ENCODE measurements around the gene CD19. TPM values are rescaled to one million over a fixed set of nuclear protein-coding genes. Genes with fewer than 3 reads are reported as not detected.
A peak's percentile ranks its signal among the peaks of the same experiment; 100 is the strongest.

The CD19 gene
- total RNA-seq (2013; cell fraction: nucleolus; rRNA removed) = 137 and 156 TPM in 2 replicates
- 93.0 and 99.7 TPM in 2 replicates for total RNA-seq (2014; rRNA removed)
- 41.5 and 45.1 TPM in 2 replicates for total RNA-seq (2014; rRNA removed; fragmentation: Illumina TruSeq; extraction: Trizol)
- 86.1 and 91.6 TPM in 2 replicates for total RNA-seq (2021)
- 24.1 TPM for polyA plus RNA-seq (2011; ENCODE audit: low read depth)
- polyA plus RNA-seq (2011; rRNA removed) = 32.1 and 53.9 TPM in 2 replicates
- 62.7 and 74.0 TPM in 2 replicates for polyA plus RNA-seq (2011; cell fraction: cytosol; rRNA removed)
- polyA plus RNA-seq (2011; cell fraction: nucleus; rRNA removed) = 333 and 375 TPM in 2 replicates
- 71.8 and 78.8 TPM in 2 replicates for polyA plus RNA-seq (2012)
- polyA plus RNA-seq (2014; fragmentation: Illumina TruSeq; extraction: Trizol) = 38.0 and 62.8 TPM in 2 replicates
- 1 to 10 TPM; 1.2 to 7.0 TPM for polyA plus RNA-seq (2014; fragmentation: Nextera tagmentation; extraction: Ambion mirVana)
- polyA plus RNA-seq (2014; rRNA removed) = 125 and 129 TPM in 2 replicates
- 100 to 1,000 TPM in 1 of 2 experiments, 10 to 100 TPM in 1; 98.1 to 114 TPM for polyA plus RNA-seq (2016; fragmentation: Nextera tagmentation; extraction: Ambion mirVana)
- polyA minus RNA-seq (2011; rRNA and poly(A)+ RNA removed) = 22.8 and 49.7 TPM in 2 replicates
- polyA minus RNA-seq (2011; cell fraction: cytosol; rRNA and poly(A)+ RNA removed) = 17.9 and 18.0 TPM in 2 replicates
- polyA minus RNA-seq (2011; cell fraction: nucleus; rRNA and poly(A)+ RNA removed) = 38.1 and 48.0 TPM in 2 replicates
- Bru-seq, nascent RNA = percentile 86 among the genes with signal in this experiment
- BruChase-seq, experiment 1, labeled RNA remaining after a 6-hour chase = percentile 93 among the genes with signal in this experiment
- percentile 85 among the genes with signal in this experiment for BruChase-seq, experiment 2, labeled RNA remaining after a 2-hour chase
- long read RNA-seq, experiment 1, transcript CD19-201 (15 exons, 1,932 nt) = major isoform, 66 of 97 reads
- long read RNA-seq, experiment 1, transcript CD19-202 (15 exons, 1,957 nt) = minor isoform, 6 of 97 reads
- long read RNA-seq, experiment 1, partial matches to known transcripts = 8 of 97 reads
- long read RNA-seq, experiment 1, other reads (novel, unspliced or antisense) = 17 of 97 reads
- long read RNA-seq, experiment 2, transcript CD19-201 (15 exons, 1,932 nt) = major isoform, 21 of 41 reads
- long read RNA-seq, experiment 2, partial matches to known transcripts = 7 of 41 reads
- long read RNA-seq, experiment 2, other reads (novel, unspliced or antisense) = 12 of 41 reads

DNA sequence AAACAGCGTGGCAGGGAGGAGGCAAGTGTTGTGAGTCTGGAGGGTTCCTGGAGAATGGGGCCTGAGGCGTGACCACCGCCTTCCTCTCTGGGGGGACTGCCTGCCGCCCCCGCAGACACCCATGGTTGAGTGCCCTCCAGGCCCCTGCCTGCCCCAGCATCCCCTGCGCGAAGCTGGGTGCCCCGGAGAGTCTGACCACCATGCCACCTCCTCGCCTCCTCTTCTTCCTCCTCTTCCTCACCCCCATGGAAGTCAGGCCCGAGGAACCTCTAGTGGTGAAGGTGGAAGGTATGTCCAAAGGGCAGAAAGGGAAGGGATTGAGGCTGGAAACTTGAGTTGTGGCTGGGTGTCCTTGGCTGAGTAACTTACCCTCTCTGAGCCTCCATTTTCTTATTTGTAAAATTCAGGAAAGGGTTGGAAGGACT is at the start of gene CD19:
CD19 (plus strand) TSS at position 171 of the 425 bp plus-strand sequence; CDS start at position 201, 30 bp downstream.
- RAD21 ChIA-PET (ENCODE audit: unreplicated experiment) = interaction anchor here (1.2 to 4.5 kb wide), 7 partner anchors 8 to 108 kb away, joined by 4 to 46 read pairs (median 7); partner anchors contain the start of genes ATP2A1, SH2B1 and TUFM
- peak within 1 kb of the TSS; percentile 79 for H2AFZ ChIP-seq (ENCODE audit: control insufficient read depth, low read depth, low read length)
- POLR2A ChIA-PET = interaction anchor here (0.8 to 3.7 kb wide), 9 partner anchors 9 to 109 kb away, joined by 3 to 39 read pairs (median 5); partner anchors contain the start of genes ATXN2L, RABEP2, SH2B1 and TUFM
- in situ Hi-C loops (cut with MboI) = no loop called here
- peak within 1 kb of the TSS; percentile 96 for H3K4me3 ChIP-seq
- no peaks in the 10 kb centered on the region for H4K20me1 ChIP-seq (ENCODE audit: control insufficient read depth, insufficient read depth)
- DNase-seq (ENCODE audit: low read depth, low spot score) (no peak), ATAC-seq (peak; percentile 76), FAIRE-seq (peak; percentile 69)
- no TSS peak for BruUV-seq (replicated peaks)
- H3K4me2 ChIP-seq (ENCODE audit: control insufficient read depth, insufficient read depth) = peak within 1 kb of the TSS; percentile 95
- H3K79me2 ChIP-seq (ENCODE audit: control insufficient read depth, insufficient read depth, low read length) = peaks cover 21% of the 10 kb centered on the region
- H3K9me3 ChIP-seq (replicated peaks; ENCODE audit: control insufficient read depth, insufficient read depth, low read length) = no peaks in the 10 kb centered on the region
- H3K27ac ChIP-seq (ENCODE audit: control insufficient read depth, insufficient read depth) = peak within 1 kb of the TSS; percentile 92
- peak within 1 kb of the TSS; percentile 97 for H3K9ac ChIP-seq (ENCODE audit: control insufficient read depth, insufficient read depth, low read length)
- H3K27me3 ChIP-seq (replicated peaks in 1 of 2; ENCODE audit: control insufficient read depth in 2 of 2, insufficient read depth in 2 of 2, low read length in 1 of 2) = no peaks in the 10 kb centered on the region
- intact Hi-C loops (cut with micrococcal nuclease; ENCODE audit: unreplicated experiment) = loop anchor here (5.0 kb wide), 1 partner anchor 55 kb away; the partner anchor contains the start of gene ATP2A1
- CTCF ChIA-PET = interaction anchor here (1.2 to 7.2 kb wide), 6 partner anchors 13 to 86 kb away, joined by 3 to 136 read pairs (median 8); partner anchors contain the start of genes ATP2A1, SH2B1 and TUFM
- SMC1A ChIA-PET (ENCODE audit: uncharacterized antibody, unreplicated experiment) = interaction anchor here (1.0 to 4.2 kb wide), 10 partner anchors 8 to 110 kb away, joined by 3 to 52 read pairs (median 4); partner anchors contain the start of genes ATXN2L, NFATC2IP, RABEP2 and TUFM
- 0 out of 4 replicates have a peak, but pooled peaks cover 0 to 6% of the 10 kb centered on the region in 2 experiments for H3K36me3 ChIP-seq (ENCODE audit: control insufficient read depth in 2 of 2, insufficient read depth in 2 of 2, low read length in 1 of 2)
- 0% methylated on average over 9 of the region's 10 CpGs for WGBS (ENCODE audit: insufficient coverage, insufficient replicate concordance, low lambda C conversion rate, missing lambda C conversion rate)
- peaks cover 16% of the 10 kb centered on the region for H3K4me1 ChIP-seq (ENCODE audit: control insufficient read depth, insufficient read depth, low read length)
- no peak for TF ChIP-seq NKRF (conservative IDR thresholded peaks at IDR 0.05)
- no peak for TF ChIP-seq NFYB (IDR thresholded peaks at IDR 0.05; ENCODE audit: insufficient read depth, low read depth, low read length)
- TF ChIP-seq, protein P1, sequence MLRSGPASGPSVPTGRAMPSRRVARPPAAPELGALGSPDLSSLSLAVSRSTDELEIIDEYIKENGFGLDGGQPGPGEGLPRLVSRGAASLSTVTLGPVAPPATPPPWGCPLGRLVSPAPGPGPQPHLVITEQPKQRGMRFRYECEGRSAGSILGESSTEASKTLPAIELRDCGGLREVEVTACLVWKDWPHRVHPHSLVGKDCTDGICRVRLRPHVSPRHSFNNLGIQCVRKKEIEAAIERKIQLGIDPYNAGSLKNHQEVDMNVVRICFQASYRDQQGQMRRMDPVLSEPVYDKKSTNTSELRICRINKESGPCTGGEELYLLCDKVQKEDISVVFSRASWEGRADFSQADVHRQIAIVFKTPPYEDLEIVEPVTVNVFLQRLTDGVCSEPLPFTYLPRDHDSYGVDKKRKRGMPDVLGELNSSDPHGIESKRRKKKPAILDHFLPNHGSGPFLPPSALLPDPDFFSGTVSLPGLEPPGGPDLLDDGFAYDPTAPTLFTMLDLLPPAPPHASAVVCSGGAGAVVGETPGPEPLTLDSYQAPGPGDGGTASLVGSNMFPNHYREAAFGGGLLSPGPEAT (IDR thresholded peaks at IDR 0.05; ENCODE audit: low read depth) = peak; percentile 30; the same call in 1 of the 2 replicates
- TF ChIP-seq SREBF1 (IDR thresholded peaks at IDR 0.05; ENCODE audit: low read length) = no peak
- TF ChIP-seq USF1 (IDR thresholded peaks at IDR 0.05; ENCODE audit: borderline replicate concordance, extremely low read length, insufficient read depth, low read depth, low read length) = no peak
- TF ChIP-seq SMC3 (IDR thresholded peaks at IDR 0.05; ENCODE audit: borderline replicate concordance, low read length) = no peak
- no peak for TF ChIP-seq NRF1 (conservative IDR thresholded peaks at IDR 0.05; ENCODE audit: low read depth, low read length)
- TF ChIP-seq HDGF (IDR thresholded peaks at IDR 0.05) = no peak
- TF ChIP-seq ZNF24 (IDR thresholded peaks at IDR 0.05) = no peak
- no peak for TF ChIP-seq STAT1 (conservative IDR thresholded peaks at IDR 0.05)
- TF ChIP-seq CHD1 (IDR thresholded peaks at IDR 0.05; ENCODE audit: low read depth, low read length) = no peak
- no peak for TF ChIP-seq WRNIP1 (IDR thresholded peaks at IDR 0.05; ENCODE audit: borderline replicate concordance, low read depth, low read length)
- TF ChIP-seq TCF3 (IDR thresholded peaks at IDR 0.05; ENCODE audit: borderline replicate concordance, insufficient read depth, low read depth, low read length) = no peak
- peak; percentile 33 to 43; a peak in 2 of 4 replicates for TF ChIP-seq IKZF2 (IDR thresholded peaks at IDR 0.05)

Measured in GM12878 (cell line).